LNCaP clone FGC (cell line): ENCODE data around the gene WDFY1.

Experiments
- DNase-seq: peaks from one replicate; pipeline ENCODE4 v3.0.0-alpha.2; 2011; ENCODE audit warnings: low read depth
- H3K4me3 ChIP-seq: 2 replicates; pipeline ENCODE4 v1.5.1; 2011; ENCODE audit warnings: mild to moderate bottlenecking, low read depth, low read length, control low read depth
- CTCF ChIP-seq: IDR thresholded peaks from 2 replicates; pipeline ENCODE4 v1.5.1; 2012; ENCODE audit warnings: mild to moderate bottlenecking; ENCODE audit not compliant: control insufficient read depth, insufficient read depth; ENCODE audit errors: extremely low read depth

The WDFY1 gene

GRCh38 chr2:223908304-223908998, 36.7 kb downstream of the WDFY1 start:
- TF ChIP-seq CTCF: no peak
- no peak for DNase-seq
- H3K4me3 ChIP-seq: no peak overlapping the region

DNA sequence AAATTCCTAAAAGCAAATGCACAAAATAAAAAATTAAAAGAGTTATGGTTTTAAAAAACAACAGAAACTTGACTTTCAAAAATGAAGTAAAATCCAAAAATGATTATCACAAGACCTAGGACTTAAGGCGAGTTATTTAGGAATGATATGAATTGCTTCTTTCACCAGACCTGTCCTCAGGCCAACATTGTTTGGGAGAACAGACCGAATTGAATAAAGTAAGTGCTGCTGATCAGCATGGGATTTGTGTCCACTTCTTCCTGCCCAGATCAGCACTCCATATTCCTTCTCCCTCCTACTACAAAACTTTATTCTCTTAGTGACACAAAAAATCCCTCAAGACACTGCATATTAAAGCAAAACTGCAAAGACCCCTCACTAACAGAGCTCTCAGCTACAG, 39.1 kb downstream of the WDFY1 start:
- DNase-seq: no peak
- TF ChIP-seq CTCF: no peak
- H3K4me3 ChIP-seq: no peak overlapping the region

DNA sequence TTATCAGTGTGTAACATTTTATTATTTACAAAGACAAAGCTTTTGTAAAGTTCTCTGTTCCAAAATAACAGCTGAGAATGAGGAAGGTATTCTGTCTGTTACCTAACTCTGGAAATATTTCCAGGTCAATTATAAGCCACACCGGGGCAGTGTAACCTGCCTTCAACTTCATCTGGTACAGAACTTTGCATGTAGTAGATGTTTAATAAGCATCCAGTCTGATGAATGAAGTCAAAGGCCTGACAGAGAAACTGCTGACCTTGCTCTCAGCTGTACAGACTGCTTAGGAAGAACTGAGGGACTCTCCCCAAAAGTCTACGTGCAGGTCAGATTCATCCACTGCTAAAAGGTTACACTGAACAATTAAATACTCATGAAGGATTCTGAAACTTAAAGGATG, 43.3 kb downstream of the WDFY1 start:
- no peak overlapping the region for H3K4me3 ChIP-seq
- TF ChIP-seq CTCF: no peak
- no peak for DNase-seq

DNA sequence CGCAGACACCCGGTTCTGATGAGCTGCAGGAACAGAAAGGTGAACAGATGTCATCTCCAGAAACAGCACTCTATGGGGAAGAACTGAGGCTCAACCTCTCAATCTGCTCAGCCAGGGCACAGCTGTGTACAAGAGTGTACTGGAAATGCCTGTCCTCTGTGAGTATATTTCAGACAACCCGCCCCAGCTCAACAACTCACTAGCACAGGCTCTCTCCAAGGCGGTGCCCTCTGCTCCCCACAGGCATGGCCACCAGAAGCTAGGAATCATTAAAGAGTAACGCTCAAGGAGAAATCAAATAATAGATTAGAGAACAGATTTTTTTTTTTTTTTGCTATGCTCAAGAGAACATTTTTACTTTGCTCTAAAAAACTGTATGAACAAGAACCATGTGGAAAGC, 43.8 kb downstream of the WDFY1 start:
- DNase-seq: no peak
- TF ChIP-seq CTCF: no peak

GRCh38 chr2:223900531-223900930, 44.6 kb downstream of the WDFY1 start:
- no peak overlapping the region for H3K4me3 ChIP-seq
- TF ChIP-seq CTCF: no peak
- no peak for DNase-seq

More for the DNA sequence above, 43.8 kb downstream of the WDFY1 start:
- H3K4me3 ChIP-seq: no peak overlapping the region

- DNase-seq: no peak
- TF ChIP-seq CTCF: no peak
- no peak overlapping the region for H3K4me3 ChIP-seq
Measured at GRCh38 chr2:223900066-223900465, 45.1 kb downstream of the WDFY1 start.
